GM19193 (cell line): ENCODE measurements around the gene FIBP.

Experiments used
- POLR2A ChIP-seq: IDR thresholded peaks from 4 replicates; pipeline ENCODE4 v1.6.1; 2011; ENCODE audit not compliant: insufficient read depth, insufficient read length; ENCODE audit errors: extremely low read depth

The FIBP gene

DNA sequence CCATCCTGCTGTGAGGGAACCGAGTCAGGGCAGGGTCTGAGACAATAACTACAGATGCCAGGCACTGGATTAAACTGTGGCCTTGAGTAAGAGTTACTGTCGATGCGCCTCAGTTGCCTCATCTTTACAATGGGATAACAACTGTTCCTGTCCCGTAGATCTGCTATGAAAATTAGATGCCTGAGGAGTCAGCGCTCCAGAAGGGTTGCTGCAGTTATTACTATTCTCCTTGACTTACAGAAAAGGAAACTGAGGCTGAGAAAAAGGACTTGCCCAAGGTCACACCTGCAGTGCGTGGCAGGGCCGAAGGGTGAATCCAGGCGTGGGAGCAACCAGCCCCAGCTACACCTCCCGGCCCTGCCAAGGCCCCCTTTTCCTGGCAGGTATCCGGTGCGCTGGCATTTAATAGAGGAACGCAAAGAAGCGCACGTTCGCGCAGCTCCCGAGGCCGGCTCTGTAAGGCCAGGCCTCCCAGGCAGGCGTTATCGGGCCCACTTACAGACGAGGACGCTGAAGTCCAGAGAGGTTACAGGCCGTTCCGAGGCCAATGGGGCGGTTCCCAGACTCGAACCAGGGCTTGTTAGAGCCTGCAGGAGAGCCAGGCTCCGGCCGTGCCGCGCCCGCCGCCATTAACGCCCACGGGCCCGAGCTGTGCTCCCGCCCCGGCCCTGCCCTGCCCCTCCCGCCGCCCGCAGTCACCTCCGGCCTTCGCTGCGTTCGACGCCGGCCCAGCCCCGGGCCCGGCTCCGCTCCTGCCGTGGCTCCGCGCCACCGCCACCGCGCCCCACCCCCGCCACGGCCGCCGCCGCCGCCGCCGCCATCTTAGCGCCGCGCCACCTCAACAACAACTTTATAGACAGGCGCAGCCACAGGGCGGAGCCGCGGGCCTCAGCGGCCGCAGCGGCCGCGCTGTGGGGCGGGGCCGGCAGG is 30.2 kb upstream of the FIBP start, which contains the start of gene C11orf68:
Gene C11orf68 (minus strand): TSS at position 852 of the 930 bp plus-strand sequence. CDS start 31 bp downstream, at position 821.
- peak; percentile 69 for TF ChIP-seq POLR2A

GRCh38 chr11:65917434-65918210 is 29.4 kb upstream of the FIBP start:
- no peak for TF ChIP-seq POLR2A

- no peak for TF ChIP-seq POLR2A
Measured at GRCh38 chr11:65917077-65917433, 28.8 kb upstream of the FIBP start.

DNA sequence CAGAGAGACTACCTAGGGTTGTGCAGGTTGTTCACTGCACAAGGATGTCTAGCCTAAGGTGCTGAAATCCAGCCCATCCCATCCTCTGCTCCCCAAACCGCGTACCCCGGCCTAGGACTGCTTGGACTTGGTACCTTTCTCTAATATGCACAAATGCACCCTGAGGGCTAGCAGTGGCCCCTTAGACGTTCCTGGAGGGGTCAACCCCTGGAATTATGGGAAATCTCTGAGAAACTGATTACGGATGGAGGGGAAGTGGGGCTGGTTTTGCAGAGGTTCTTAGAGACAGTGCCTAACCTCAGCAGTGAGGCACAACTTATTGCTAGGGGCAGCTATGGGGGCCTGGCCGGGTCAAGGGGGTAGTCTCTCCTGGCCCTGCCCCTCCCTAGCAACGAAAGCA is 28.1 kb upstream of the FIBP start:
- TF ChIP-seq POLR2A = no peak

DNA sequence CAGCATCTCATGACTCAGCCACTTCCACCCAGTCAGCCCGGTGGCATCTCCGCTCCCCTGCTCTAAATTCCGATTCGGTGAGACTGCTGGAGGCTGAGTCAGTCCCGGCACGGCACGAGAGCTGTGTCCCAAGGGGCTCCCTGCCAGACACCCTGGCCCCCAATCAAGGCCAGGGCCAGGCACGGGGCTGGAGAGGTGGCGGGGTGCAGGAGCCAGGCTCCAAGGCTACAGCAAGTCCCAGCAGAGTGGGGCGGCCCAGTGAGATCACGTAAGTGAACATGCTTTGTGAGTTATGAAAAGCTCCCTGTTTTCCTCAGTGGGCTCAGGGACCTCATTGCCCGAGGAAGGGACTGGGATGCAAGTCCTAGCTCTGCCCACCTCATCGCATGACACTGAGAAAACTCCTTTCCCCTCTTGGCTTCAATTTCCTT is 27.6 kb upstream of the FIBP start:
- peak; percentile 11 for TF ChIP-seq POLR2A

DNA sequence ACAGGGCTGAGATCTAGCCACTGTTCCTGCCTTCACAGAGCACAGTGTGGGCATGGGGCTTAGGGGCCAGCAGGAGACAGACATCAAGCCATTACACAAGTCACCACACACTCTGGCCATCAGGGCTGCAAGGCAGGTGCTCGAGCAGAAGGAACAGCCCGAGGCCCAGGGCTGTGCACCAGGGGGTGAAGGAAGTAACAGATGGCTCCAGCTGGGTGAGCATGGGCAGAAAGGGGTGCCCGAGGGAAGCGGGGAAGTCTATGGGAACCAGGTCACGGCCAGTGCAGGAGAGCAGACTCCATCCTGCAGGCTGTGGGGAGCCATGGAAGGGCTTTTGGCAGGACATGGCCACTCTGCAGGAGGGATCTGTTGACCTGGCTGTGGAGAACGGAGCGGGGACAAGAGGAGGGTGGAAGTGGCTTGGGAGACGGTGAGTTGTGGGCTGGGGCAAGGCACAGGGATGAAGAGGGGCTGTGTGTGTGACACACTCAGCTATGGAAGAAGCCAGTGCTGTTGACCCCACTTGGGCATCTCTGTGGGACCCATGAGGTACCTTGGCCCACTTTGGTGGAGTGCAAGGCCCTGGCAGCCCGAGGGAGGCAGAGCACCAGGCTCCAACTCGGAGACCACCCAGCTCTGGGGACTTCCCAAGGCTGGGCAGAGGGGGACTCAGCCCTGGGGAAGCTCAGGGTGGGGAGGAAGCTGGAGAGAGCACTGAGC is 27.0 kb upstream of the FIBP start:
- peak; percentile 15 for TF ChIP-seq POLR2A

DNA sequence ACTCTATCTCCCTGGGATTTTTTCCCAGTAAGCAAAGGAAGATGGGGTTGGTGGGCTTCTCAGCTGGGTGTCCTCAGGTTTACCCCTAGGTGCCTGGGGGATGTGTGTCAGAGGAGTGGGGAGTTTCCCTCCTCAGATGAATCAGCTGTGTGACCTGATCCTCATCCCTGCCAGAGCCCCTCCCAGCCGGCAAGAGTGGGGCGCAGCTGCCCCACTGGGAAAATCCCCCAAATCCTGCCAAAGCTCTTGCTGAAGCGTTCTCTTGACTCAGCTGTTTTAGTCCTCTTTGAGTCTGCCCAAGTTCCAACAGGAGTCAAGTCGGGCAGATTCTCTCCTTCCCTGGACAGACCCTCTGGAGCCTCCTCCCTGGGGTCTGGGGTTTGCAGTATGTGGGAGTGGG is 24.6 kb upstream of the FIBP start:
- TF ChIP-seq POLR2A = no peak

DNA sequence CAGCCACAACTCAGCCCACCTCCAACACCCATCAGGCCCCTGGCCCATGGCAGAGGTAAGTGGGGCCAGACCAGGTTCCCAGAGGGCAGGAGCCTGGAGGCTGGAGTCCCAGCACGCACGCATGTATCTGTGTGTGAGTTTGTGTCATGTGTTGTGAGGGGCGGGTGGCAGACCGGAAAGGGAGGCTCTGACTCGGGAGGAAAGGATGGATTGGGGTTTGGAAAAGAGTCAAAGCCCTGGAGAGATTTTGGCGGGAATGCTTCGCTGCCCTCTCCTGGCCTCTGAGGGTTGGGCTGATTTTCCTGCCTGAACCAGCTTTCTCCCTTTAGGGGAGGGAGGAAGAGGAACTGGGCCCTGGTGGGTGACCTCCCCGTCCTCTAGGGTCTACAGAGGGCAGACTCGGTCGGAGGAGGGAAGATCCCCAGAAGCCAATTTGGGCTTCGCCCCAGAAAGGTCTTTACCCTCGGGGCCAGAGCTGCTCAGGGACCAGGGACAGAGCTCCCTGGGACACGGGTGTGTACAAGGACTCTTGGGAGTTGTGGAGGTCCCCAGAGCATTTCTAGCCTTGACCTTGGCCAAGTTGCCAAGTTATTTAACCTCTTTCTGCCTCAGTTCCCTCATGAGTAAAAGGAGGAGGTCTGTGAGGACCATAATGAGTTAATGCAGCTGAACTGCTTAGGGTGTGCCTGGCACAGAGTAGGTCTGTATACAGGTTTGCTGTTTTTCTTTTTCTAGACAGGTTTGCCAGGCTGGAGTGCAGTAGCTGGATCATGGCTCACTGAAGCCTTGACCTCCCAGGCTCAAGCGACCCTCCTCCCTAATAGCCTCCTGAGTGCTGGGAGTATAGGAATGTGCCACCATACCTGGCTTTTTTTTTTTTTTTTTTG is 23.7 kb upstream of the FIBP start:
- TF ChIP-seq POLR2A = no peak

DNA sequence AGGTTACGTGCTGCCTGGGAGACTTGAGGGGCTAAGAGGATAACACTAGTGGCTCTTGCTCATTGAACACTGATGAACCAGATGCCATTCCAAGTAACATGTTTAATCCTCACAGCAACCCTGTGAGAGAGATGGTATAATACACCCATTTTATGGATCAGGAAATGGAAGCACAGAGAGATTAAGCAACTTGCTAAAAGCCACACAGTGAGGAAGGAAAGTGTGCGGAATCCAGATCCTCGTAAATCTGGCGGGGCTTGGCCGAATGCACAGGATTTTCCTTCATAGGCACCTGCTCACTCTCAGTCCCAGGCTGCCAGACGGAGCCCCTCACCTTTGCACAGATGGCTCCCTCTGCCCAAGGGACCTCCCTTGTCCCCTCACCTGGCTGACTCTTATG is 19.6 kb upstream of the FIBP start:
- TF ChIP-seq POLR2A = no peak

- no peak for TF ChIP-seq POLR2A
Measured at GRCh38 chr11:65906602-65907001, 18.3 kb upstream of the FIBP start.

DNA sequence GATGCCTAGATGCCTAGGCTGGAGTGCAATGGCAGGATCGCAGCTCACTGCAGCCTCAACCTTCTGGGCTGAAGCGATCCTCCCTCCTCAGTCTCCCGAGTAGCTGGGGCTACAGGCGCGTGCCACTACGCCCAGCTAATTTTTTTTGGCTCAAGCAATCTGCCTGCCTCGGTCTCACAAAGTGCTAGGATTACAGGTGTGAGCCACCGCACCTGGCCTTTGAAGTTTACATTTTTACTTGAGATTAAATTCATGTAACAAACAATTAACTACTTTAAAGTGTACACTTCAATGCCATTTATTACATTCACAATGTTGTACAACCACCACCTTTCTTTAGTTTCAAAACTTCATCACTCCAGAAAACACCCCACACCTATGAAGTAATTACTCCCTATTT is 15.4 kb upstream of the FIBP start:
- TF ChIP-seq POLR2A = no peak

- no peak for TF ChIP-seq POLR2A
Measured at GRCh38 chr11:65903068-65903481, 14.8 kb upstream of the FIBP start.

DNA sequence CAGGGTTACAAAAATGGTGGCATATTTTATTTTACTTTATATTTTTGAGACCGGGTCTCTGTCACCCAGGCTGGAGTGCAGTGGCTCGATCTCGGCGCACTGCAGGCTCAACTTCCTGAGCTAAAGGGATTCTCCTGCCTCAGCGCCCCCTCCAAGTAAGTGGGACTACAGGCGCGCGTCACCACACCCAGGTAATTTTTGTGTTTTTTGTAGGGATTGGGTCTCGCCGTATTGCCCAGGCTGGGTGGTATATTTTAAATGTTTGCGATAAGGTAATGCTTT is 12.6 kb upstream of the FIBP start:
- TF ChIP-seq POLR2A = no peak

DNA sequence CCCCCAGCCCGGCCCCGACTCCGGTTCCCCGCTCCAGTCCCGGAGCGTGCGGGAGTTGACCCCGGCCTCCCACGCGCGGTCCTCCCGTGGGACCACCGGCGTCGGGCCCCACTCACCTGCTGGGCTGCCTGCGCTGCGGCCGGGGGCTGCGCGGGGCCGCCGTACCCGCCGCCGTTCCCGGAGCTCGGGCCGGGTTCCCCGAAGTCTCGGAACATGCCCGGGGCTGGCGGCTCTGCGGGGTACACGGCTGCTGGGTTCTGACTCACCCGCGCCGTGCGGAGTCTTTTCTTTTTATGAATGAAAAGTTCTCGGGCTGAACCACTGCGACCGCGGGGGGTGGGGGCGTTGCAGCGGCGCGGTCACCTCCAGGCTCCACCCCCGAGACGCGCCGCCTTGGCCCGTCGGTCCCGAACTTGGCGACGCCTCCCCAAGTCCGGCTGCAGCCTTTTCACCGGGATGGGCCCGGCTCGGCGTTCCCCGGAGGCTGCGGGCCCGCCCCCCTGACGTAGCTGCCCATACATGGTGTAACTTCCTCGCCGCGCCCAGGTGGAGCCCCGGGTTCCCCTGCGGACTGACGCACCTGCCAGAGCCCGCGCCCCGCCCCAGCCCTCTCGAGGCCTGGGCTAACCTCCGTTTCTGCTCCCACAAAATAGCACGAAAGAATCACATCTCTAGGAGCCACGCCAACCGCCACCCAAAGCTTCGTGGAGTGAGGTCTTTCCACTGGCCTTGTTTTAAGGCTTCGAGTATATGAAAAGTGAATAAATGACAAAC is 12.0 kb upstream of the FIBP start, which contains the start of gene FOSL1:
Gene FOSL1 (minus strand): TSS at position 264 of the 774 bp plus-strand sequence. CDS start 49 bp downstream, at position 215.
- peak; percentile 88 for TF ChIP-seq POLR2A
